HuH-7 (cell line): ENCODE results near the gene MORC1.

Source experiments
- DNase-seq: peaks from one replicate; pipeline ENCODE4 v3.0.0; 2011; ENCODE audit warnings: low spot score

The MORC1 gene

GRCh38 chr3:109033000-109033660, 84.8 kb downstream of the MORC1 start:
- DNase-seq = no peak

- no peak for DNase-seq
Measured at GRCh38 chr3:109028753-109029152, 89.2 kb downstream of the MORC1 start.

GRCh38 chr3:109026821-109027220, 91.1 kb downstream of the MORC1 start:
- DNase-seq = no peak

- DNase-seq = no peak
Measured at GRCh38 chr3:109025896-109026295, 92.0 kb downstream of the MORC1 start.

GRCh38 chr3:109023656-109024254, 94.2 kb downstream of the MORC1 start:
- DNase-seq = peak; percentile 28

- DNase-seq = no peak
Measured at GRCh38 chr3:109023167-109023566, 94.8 kb downstream of the MORC1 start.

- DNase-seq = no peak
Measured at GRCh38 chr3:109021556-109021955, 96.4 kb downstream of the MORC1 start.

- peak; percentile 28 for DNase-seq
Measured at GRCh38 chr3:109018828-109019227, 99.1 kb downstream of the MORC1 start.

GRCh38 chr3:109005443-109005842, 112.5 kb downstream of the MORC1 start:
- DNase-seq = no peak

GRCh38 chr3:108998436-108998835, 119.5 kb downstream of the MORC1 start:
- no peak for DNase-seq

GRCh38 chr3:108985844-108986243, 132.1 kb downstream of the MORC1 start:
- no peak for DNase-seq

- no peak for DNase-seq
Measured at GRCh38 chr3:108983051-108983450, 134.9 kb downstream of the MORC1 start.

- no peak for DNase-seq
Measured at GRCh38 chr3:108976058-108976457, 141.9 kb downstream of the MORC1 start.

GRCh38 chr3:108973019-108973418, 144.9 kb downstream of the MORC1 start:
- DNase-seq = no peak

- no peak for DNase-seq
Measured at GRCh38 chr3:108972482-108972881, 145.5 kb downstream of the MORC1 start.

- no peak for DNase-seq
Measured at GRCh38 chr3:108970561-108970960, 147.4 kb downstream of the MORC1 start.

- DNase-seq = no peak
Measured at GRCh38 chr3:108966773-108967172, 151.2 kb downstream of the MORC1 start.

GRCh38 chr3:108959017-108959416, 158.9 kb downstream of the MORC1 start:
- DNase-seq = no peak

GRCh38 chr3:108953700-108954099, 164.2 kb downstream of the MORC1 start, which contains the start of gene GUCA1C:
GUCA1C (minus strand) TSS chr3:108953879; CDS start chr3:108953762, 117 bp downstream.
- DNase-seq = no peak

GRCh38 chr3:108953210-108953609, 164.7 kb downstream of the MORC1 start:
- DNase-seq = no peak

GRCh38 chr3:108951820-108952501, 166.0 kb downstream of the MORC1 start:
- no peak for DNase-seq

GRCh38 chr3:108947855-108948254, 170.1 kb downstream of the MORC1 start:
- no peak for DNase-seq
